ENCODE measurements around the gene SCGB1A1. TPM values are rescaled to one million over a fixed set of nuclear protein-coding genes. Genes with fewer than 3 reads are reported as not detected.
"Not testable (repeated sequence)": the region's sequence is repeated elsewhere in the genome, so short reads cannot be mapped to it uniquely, and the experiment has no call there.

SCGB1A1 gene
- total RNA-seq, 1 donor from 2014 or later = 0.72 TPM

DNA sequence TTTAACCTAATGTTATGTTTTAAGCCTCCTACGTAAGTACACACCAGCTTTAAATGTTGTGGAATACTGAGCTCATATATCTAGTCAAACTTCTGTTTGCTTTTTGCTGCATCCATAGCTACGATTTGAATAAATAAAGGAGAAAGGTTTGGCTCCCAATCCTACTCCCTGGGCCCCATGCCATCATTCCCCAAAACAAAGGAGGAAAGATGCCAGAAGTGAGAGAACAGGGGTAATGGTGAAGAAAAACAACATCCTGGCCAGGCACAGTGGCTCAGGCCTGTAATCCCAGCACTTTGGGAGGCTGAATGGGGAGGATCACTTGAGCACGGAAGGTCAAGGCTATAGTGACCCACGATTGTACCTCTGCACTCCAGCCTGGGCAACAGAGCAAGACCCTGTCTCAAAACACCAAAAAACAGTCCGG is 26.5 kb downstream of the SCGB1A1 start:
- no peak overlapping the region for H3K27ac Mint-ChIP-seq (ENCODE audit: unreplicated experiment)

DNA sequence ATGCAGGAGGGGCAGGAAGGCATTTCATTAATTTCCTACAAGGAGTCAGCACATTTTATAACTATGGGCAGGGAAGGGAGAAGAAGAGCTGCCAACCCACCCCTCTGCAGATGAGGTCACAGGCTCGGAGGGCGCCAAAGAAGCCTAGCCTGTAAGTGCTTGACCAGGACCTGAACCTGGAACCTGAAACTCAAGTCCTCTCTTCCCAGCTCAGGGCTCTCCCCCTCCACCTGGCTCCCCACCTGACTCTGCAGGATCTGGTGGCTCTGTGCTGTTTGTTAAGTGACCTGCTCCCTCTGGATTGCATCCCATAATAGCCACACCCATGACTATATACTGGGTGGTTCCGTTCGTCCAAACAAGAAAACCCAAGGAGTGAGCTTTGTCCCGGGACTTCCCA is 27.3 kb downstream of the SCGB1A1 start:
- H3K36me3 Mint-ChIP-seq (ENCODE audit: low read depth, unreplicated experiment) = no peaks in the 10 kb centered on the region
- no peak overlapping the region for H3K4me3 Mint-ChIP-seq (ENCODE audit: unreplicated experiment)
- H3K27me3 Mint-ChIP-seq (ENCODE audit: unreplicated experiment) = peaks cover 16% of the 10 kb centered on the region
- TF ChIP-seq CTCF (IDR thresholded peaks at IDR 0.05; ENCODE audit: unreplicated experiment) = no peak
- no peak overlapping the region for H3K27ac Mint-ChIP-seq (ENCODE audit: unreplicated experiment)
- peaks cover 5% of the 10 kb centered on the region for H3K9me3 Mint-ChIP-seq (ENCODE audit: unreplicated experiment)
- H3K4me1 Mint-ChIP-seq (ENCODE audit: unreplicated experiment) = peaks cover 9% of the 10 kb centered on the region
- DNase-seq (ENCODE audit: low spot score) = no peak

More for the DNA sequence above, 26.5 kb downstream of the SCGB1A1 start:
- TF ChIP-seq CTCF (IDR thresholded peaks at IDR 0.05; ENCODE audit: unreplicated experiment) = no peak
- H3K9me3 Mint-ChIP-seq (ENCODE audit: unreplicated experiment) = peaks cover 5% of the 10 kb centered on the region
- H3K4me3 Mint-ChIP-seq (ENCODE audit: unreplicated experiment) = no peak overlapping the region
- peaks cover 13% of the 10 kb centered on the region for H3K4me1 Mint-ChIP-seq (ENCODE audit: unreplicated experiment)
- peaks cover 16% of the 10 kb centered on the region for H3K27me3 Mint-ChIP-seq (ENCODE audit: unreplicated experiment)
- no peak for DNase-seq (ENCODE audit: low spot score)
- H3K36me3 Mint-ChIP-seq (ENCODE audit: low read depth, unreplicated experiment) = no peaks in the 10 kb centered on the region

DNA sequence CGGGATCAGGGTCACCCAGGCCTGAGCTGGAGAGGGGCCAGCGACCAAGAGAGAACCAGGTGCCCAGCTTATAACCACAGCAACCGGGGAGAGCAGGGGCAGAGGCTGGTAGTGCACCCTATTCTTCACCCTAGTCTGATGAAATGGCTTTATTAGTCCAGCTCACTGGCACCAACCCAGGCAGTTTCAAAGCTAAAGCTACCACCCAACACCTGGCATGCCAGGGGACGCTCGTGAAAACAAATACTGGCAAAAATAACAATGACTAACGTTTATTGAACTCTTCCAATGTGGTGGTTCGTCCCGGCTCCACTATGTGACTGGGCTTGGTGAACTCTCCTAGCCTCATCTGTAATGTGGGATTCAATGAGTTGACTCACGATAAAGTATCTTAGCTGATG is 30.6 kb downstream of the SCGB1A1 start:
- peaks cover 15% of the 10 kb centered on the region for H3K27me3 Mint-ChIP-seq (ENCODE audit: unreplicated experiment)
- no peak for TF ChIP-seq CTCF (IDR thresholded peaks at IDR 0.05; ENCODE audit: unreplicated experiment)

DNA sequence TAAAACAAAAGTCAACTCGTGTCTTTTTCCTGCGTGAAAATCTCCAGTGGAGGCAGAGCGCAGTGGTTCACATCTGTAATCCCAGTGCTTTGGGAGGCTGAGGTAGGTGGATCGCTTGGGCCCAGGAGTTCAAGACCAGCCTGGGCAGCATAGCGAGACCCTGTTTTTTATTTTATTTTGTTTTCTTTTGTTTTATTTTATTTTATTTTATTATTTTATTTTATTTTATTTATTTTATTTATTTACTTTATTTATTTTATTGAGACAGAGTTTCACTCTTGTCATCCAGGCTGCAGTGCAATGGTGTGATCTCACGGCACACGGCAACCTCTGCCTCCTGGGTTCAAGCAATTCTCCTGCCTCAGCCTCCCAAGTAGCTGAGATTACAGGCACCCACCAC is 31.1 kb downstream of the SCGB1A1 start:
- not testable (repeated sequence) for H3K4me3 Mint-ChIP-seq (ENCODE audit: unreplicated experiment); H3K36me3 Mint-ChIP-seq (ENCODE audit: low read depth, unreplicated experiment); H3K27ac Mint-ChIP-seq (ENCODE audit: unreplicated experiment); H3K9me3 Mint-ChIP-seq (ENCODE audit: unreplicated experiment); H3K4me1 Mint-ChIP-seq (ENCODE audit: unreplicated experiment); DNase-seq (ENCODE audit: low spot score)
- H3K27me3 Mint-ChIP-seq (ENCODE audit: unreplicated experiment) = peaks cover 15% of the 10 kb centered on the region

More for the DNA sequence above, 30.6 kb downstream of the SCGB1A1 start:
- Mint-ChIP-seq H3K36me3 (ENCODE audit: low read depth, unreplicated experiment) (no peaks in the 10 kb centered on the region), H3K9me3 (ENCODE audit: unreplicated experiment) (peaks cover 5% of the 10 kb centered on the region), H3K27ac (ENCODE audit: unreplicated experiment) (no peak overlapping the region), H3K4me1 (ENCODE audit: unreplicated experiment) (peaks cover 9% of the 10 kb centered on the region), H3K4me3 (ENCODE audit: unreplicated experiment) (no peak overlapping the region)
- DNase-seq (ENCODE audit: low spot score) = no peak

- TF ChIP-seq CTCF (IDR thresholded peaks at IDR 0.05; ENCODE audit: unreplicated experiment) = no peak
- Mint-ChIP-seq H3K36me3 (ENCODE audit: low read depth, unreplicated experiment) (no peaks in the 10 kb centered on the region), H3K4me3 (ENCODE audit: unreplicated experiment) (no peak overlapping the region), H3K27ac (ENCODE audit: unreplicated experiment) (no peak overlapping the region), H3K27me3 (ENCODE audit: unreplicated experiment) (peaks cover 15% of the 10 kb centered on the region), H3K9me3 (ENCODE audit: unreplicated experiment) (peaks cover 5% of the 10 kb centered on the region), H3K4me1 (ENCODE audit: unreplicated experiment) (peaks cover 9% of the 10 kb centered on the region)
- no peak for DNase-seq (ENCODE audit: low spot score)
These were observed 31.9 kb downstream of the SCGB1A1 start for GRCh38 chr11:62450543-62451240.

Data from endothelial cell (in vitro differentiated cells).